WTC11 (cell line): ENCODE data around the gene CYSRT1.

Experiments
- FOXP1 ChIP-seq: sonication (generic); formaldehyde crosslinking; IDR thresholded peaks from 2 replicates; pipeline ENCODE4 v1.8.0; 2022; ENCODE audit warnings: missing genetic modification reagents, mild to moderate bottlenecking, moderate library complexity, borderline replicate concordance
- JUN ChIP-seq: sonication (generic); formaldehyde crosslinking; IDR thresholded peaks from 2 replicates; pipeline ENCODE4 v1.8.0; 2023; ENCODE audit warnings: mild to moderate bottlenecking, missing genetic modification reagents
- KAT7 ChIP-seq: sonication (generic); formaldehyde crosslinking; IDR thresholded peaks from 2 replicates; pipeline ENCODE4 v1.8.1; 2023; ENCODE audit warnings: missing genetic modification reagents, mild to moderate bottlenecking, borderline replicate concordance
- NFYB ChIP-seq: sonication (generic); formaldehyde crosslinking; conservative IDR thresholded peaks from 2 replicates; pipeline ENCODE4 v1.8.0; 2022; ENCODE audit warnings: low read depth, missing genetic modification reagents
- RORB ChIP-seq: fragments of 250-450 bp; sonication (Bioruptor Pico); IDR thresholded peaks from 2 replicates; pipeline ENCODE4 v1.9.0; 2021; ENCODE audit warnings: mild to moderate bottlenecking
- SP1 ChIP-seq: sonication (generic); formaldehyde crosslinking; conservative IDR thresholded peaks from 2 replicates; pipeline ENCODE4 v1.8.1; 2022; ENCODE audit warnings: missing genetic modification reagents
- ZBTB21 ChIP-seq: sonication (generic); formaldehyde crosslinking; IDR thresholded peaks from 2 replicates; pipeline ENCODE4 v1.8.1; 2023; ENCODE audit warnings: mild to moderate bottlenecking, missing genetic modification reagents, borderline replicate concordance
- ZNF396 ChIP-seq: fragments of 250-450 bp; sonication (Bioruptor Pico); IDR thresholded peaks from 2 replicates; pipeline ENCODE4 v1.8.0; 2021; ENCODE audit warnings: mild to moderate bottlenecking, moderate library complexity, borderline replicate concordance
- TF ChIP-seq, protein P1 (sequence below): fragments of 200-600 bp; IDR thresholded peaks from 2 replicates; pipeline ENCODE4 v1.8.0; 2022; ENCODE audit warnings: antibody characterized with exemption
- TF ChIP-seq, protein P2 (sequence below): sonication (generic); formaldehyde crosslinking; IDR thresholded peaks from 2 replicates; pipeline ENCODE4 v1.8.1; 2023; ENCODE audit warnings: mild to moderate bottlenecking, moderate library complexity, missing genetic modification reagents
- TF ChIP-seq, protein P3 (sequence below): sonication (generic); formaldehyde crosslinking; IDR thresholded peaks from 2 replicates; pipeline ENCODE4 v1.8.1; 2023; ENCODE audit warnings: mild to moderate bottlenecking, missing genetic modification reagents, moderate library complexity
- TF ChIP-seq, protein P4 (sequence below): sonication (generic); formaldehyde crosslinking; IDR thresholded peaks from 2 replicates; pipeline ENCODE4 v1.8.0; 2022; ENCODE audit warnings: mild to moderate bottlenecking, missing genetic modification reagents
- TF ChIP-seq, protein P5 (sequence below): sonication (generic); formaldehyde crosslinking; IDR thresholded peaks from 2 replicates; pipeline ENCODE4 v1.8.0; 2022; ENCODE audit warnings: mild to moderate bottlenecking, missing genetic modification reagents
- TF ChIP-seq, protein P6 (sequence below): sonication (generic); formaldehyde crosslinking; IDR thresholded peaks from 2 replicates; pipeline ENCODE4 v1.8.1; 2022; ENCODE audit warnings: missing genetic modification reagents, borderline replicate concordance

DNA sequence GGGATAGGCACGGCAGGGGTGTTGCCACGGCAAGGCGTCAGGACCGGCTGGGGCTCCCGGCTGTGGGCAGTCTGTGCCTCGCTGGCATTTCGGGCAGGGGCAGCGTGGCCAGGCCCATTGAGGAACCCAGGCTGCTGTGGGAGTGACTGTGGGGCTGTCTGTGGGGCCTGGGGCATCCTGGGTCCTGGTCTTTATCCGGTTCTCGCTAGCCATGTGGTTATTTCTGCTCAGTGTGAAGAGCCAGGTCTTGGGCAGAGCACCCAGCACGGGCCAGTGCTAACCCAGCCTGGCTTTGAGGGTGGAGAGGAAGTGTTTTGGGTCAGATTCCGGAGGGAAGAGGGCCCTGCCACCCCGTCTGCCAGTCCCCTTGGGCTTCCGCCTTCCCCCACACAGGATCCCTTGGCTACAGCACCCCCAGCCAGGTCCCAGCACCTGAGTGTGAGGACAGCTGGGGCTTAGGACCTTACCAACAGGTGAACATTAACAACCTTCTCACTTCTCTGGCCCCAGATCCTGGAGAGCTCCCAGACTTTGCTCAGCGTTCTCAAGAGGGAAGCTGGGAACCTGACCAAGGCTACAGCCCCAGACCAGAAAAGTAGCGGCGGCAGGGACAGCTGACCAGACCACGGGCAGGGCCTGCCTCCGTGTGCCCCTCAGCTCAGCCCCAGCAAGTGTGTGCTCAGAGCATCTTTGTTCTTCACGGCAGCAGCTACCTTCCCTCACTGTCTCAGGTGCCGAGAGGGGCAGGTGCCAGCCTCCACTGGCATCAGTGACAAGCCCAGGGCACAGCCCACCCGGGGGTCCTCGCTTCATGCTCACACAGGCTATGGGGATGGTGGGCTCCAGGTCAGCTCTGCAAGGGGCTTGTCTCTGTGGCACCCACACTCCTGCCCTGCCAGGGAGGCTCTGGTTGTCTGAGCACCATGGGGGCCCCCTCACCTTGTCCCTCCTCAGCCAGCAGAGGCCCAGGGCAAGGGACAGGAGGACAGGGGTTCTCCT, 35.4 kb upstream of the CYSRT1 start:
- TF ChIP-seq, protein P1, sequence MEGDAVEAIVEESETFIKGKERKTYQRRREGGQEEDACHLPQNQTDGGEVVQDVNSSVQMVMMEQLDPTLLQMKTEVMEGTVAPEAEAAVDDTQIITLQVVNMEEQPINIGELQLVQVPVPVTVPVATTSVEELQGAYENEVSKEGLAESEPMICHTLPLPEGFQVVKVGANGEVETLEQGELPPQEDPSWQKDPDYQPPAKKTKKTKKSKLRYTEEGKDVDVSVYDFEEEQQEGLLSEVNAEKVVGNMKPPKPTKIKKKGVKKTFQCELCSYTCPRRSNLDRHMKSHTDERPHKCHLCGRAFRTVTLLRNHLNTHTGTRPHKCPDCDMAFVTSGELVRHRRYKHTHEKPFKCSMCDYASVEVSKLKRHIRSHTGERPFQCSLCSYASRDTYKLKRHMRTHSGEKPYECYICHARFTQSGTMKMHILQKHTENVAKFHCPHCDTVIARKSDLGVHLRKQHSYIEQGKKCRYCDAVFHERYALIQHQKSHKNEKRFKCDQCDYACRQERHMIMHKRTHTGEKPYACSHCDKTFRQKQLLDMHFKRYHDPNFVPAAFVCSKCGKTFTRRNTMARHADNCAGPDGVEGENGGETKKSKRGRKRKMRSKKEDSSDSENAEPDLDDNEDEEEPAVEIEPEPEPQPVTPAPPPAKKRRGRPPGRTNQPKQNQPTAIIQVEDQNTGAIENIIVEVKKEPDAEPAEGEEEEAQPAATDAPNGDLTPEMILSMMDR, result no peak
- TF ChIP-seq KAT7 (no peak), RORB (no peak), FOXP1 (CRISPR knock-in tag) (no peak), ZNF396 (CRISPR knock-in tag) (no peak), JUN (CRISPR knock-in tag) (no peak), SP1 (CRISPR knock-in tag) (no peak), NFYB (no peak), ZBTB21 (CRISPR knock-in tag) (no peak)
- TF ChIP-seq, protein P2, sequence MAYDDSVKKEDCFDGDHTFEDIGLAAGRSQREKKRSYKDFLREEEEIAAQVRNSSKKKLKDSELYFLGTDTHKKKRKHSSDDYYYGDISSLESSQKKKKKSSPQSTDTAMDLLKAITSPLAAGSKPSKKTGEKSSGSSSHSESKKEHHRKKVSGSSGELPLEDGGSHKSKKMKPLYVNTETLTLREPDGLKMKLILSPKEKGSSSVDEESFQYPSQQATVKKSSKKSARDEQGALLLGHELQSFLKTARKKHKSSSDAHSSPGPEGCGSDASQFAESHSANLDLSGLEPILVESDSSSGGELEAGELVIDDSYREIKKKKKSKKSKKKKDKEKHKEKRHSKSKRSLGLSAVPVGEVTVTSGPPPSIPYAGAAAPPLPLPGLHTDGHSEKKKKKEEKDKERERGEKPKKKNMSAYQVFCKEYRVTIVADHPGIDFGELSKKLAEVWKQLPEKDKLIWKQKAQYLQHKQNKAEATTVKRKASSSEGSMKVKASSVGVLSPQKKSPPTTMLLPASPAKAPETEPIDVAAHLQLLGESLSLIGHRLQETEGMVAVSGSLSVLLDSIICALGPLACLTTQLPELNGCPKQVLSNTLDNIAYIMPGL (CRISPR knock-in tag), result no peak
- TF ChIP-seq, protein P3, sequence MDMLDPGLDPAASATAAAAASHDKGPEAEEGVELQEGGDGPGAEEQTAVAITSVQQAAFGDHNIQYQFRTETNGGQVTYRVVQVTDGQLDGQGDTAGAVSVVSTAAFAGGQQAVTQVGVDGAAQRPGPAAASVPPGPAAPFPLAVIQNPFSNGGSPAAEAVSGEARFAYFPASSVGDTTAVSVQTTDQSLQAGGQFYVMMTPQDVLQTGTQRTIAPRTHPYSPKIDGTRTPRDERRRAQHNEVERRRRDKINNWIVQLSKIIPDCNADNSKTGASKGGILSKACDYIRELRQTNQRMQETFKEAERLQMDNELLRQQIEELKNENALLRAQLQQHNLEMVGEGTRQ (CRISPR knock-in tag), result no peak
- TF ChIP-seq, protein P4, sequence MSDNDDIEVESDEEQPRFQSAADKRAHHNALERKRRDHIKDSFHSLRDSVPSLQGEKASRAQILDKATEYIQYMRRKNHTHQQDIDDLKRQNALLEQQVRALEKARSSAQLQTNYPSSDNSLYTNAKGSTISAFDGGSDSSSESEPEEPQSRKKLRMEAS (CRISPR knock-in tag), result no peak
- TF ChIP-seq, protein P5, sequence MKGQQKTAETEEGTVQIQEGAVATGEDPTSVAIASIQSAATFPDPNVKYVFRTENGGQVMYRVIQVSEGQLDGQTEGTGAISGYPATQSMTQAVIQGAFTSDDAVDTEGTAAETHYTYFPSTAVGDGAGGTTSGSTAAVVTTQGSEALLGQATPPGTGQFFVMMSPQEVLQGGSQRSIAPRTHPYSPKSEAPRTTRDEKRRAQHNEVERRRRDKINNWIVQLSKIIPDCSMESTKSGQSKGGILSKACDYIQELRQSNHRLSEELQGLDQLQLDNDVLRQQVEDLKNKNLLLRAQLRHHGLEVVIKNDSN, result no peak
- TF ChIP-seq, protein P6, sequence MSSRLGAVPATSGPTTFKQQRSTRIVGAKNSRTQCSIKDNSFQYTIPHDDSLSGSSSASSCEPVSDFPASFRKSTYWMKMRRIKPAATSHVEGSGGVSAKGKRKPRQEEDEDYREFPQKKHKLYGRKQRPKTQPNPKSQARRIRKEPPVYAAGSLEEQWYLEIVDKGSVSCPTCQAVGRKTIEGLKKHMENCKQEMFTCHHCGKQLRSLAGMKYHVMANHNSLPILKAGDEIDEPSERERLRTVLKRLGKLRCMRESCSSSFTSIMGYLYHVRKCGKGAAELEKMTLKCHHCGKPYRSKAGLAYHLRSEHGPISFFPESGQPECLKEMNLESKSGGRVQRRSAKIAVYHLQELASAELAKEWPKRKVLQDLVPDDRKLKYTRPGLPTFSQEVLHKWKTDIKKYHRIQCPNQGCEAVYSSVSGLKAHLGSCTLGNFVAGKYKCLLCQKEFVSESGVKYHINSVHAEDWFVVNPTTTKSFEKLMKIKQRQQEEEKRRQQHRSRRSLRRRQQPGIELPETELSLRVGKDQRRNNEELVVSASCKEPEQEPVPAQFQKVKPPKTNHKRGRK (CRISPR knock-in tag), result no peak
